T follicular helper cell (primary cell): Measurements from ENCODE around the gene MYH6.

Experiments
- DNase-seq: peaks from one replicate; pipeline ENCODE4 v3.0.0-alpha.2; 2020; ENCODE audit warnings: low read depth

The MYH6 gene

DNA sequence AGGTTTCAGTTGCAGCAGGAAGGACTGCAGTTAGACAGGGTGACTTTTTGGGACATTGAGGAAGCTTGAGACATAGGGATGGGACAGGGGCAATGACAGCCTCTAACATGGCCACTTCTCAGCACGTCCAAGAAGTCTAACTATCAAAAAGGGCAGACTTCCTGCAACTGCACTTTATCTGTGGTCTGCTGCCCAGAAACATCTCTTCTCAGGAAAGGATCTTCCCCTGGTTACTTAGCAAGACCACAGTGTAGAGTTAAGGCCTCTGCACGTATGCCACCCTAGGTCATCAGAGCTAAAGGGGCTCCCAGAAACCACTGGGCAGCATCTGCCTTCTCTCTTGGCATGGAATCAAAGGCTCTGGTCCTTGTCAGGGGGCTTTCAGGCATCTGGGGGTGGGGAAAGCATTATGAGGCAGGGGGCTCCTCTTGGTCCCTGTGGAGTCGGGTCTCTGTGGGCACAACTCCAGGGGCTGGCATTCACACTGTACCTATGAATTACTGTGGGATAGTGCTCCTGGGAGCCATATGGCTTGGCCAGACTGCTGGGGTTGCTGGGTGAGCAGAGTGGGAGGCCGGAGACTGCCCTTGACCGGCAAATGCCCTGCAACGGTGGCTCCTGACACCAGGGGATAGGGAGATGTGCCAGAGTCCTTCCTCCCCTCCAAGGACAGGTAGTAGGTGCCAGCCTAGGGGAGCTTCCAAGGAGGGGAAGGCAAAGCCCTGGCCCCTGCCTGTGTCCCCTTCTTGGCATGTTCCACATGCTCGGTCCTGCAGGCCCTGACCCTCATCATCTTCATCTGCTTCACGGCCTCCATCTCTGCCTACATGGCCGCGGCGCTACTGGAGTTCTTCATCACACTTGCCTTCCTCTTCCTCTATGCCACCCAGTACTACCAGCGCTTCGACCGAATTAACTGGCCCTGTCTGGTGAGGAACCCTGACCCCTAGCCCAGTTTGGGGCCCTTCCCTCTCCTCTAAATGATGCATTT, 30.2 kb downstream of the MYH6 start:
- no peak for DNase-seq

DNA sequence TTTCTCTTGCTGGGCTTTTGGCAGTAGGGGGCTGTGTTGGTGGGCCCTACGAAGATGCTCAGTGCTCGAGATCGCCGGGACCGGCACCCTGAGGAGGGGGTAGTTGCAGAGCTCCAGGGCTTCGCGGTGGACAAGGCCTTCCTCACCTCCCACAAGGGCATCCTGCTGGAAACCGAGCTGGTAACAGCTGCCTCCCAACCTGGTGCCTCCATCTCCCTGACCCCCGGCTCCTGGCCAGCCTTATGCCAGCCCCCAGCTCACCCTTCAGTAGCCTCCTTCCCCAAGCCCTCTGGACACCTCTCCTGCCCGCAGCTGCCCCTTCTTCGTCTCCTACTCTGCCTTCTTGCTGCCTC, 30.9 kb downstream of the MYH6 start:
- DNase-seq: no peak

- no peak for DNase-seq
Observed at GRCh38 chr14:23376482-23377197, 31.4 kb downstream of the MYH6 start, which contains the start of gene CMTM5. Gene CMTM5, plus strand, starts transcription at chr14:23377046. Its CDS starts 206 bp downstream, at chr14:23377252.

DNA sequence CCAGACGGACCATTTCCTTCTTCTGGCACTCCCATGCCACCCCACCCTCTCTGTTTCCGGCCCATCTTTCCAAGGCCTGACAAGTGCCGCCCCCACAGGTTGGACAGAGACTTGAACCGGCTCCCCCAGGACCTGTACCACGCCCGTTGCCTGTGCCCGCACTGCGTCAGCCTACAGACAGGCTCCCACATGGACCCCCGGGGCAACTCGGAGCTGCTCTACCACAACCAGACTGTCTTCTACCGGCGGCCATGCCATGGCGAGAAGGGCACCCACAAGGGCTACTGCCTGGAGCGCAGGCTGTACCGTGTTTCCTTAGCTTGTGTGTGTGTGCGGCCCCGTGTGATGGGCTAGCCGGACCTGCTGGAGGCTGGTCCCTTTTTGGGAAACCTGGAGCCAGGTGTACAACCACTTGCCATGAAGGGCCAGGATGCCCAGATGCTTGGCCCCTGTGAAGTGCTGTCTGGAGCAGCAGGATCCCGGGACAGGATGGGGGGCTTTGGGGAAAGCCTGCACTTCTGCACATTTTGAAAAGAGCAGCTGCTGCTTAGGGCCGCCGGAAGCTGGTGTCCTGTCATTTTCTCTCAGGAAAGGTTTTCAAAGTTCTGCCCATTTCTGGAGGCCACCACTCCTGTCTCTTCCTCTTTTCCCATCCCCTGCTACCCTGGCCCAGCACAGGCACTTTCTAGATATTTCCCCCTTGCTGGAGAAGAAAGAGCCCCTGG, 32.4 kb downstream of the MYH6 start:
- no peak for DNase-seq

DNA sequence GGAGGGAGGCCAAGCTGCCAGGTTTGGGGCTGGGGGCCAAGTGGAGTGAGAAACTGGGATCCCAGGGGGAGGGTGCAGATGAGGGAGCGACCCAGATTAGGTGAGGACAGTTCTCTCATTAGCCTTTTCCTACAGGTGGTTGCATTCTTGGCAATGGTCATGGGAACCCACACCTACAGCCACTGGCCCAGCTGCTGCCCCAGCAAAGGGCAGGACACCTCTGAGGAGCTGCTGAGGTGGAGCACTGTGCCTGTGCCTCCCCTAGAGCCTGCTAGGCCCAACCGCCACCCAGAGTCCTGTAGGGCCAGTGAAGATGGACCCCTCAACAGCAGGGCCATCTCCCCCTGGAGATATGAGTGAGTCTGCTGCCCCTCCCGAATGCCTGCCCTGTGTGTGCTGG, 35.0 kb downstream of the MYH6 start:
- DNase-seq: no peak

GRCh38 chr14:23372509-23372908, 35.6 kb downstream of the MYH6 start, which contains the start of gene IL25:
Gene IL25, plus strand, starts transcription at chr14:23372809.
- DNase-seq: no peak

DNA sequence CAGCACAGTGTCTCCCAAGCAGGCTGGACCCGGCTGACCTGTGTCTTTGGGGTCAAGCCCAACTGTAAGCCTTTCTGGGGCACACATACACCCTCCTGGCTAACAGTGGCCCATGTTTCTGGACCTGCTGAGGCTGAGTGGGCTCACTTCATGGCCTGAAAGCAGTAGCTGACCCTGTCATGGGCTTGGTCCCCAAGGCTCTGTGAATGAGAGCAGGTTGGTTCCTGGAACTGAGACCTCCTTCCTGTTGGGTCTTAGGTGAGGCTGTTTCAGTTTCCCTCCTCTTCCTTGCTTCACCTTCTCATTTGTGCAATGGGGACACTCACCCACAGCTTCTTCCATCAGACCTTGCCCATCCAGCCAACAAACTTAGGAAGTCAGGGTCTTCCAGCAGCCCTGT, 36.2 kb downstream of the MYH6 start:
- DNase-seq: no peak

DNA sequence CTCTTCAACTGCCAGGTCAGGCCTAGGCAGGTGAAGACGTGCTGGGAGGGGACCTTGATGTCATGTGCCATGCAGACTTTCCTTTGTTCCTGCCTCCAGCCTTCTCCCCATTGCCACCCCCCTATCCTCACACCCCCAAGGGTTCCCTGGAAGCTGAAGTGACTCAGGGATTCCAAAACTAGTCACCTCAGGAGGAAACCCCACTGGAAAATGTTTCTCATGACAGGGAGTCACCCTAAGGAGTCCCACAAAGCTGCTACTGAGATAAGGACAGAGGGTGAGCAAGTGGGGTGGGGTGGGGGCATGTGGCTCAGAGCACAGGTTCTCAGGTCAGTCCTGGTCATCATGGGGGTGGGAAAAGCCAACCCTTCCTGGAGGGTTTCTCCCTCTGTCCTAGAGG, 37.9 kb downstream of the MYH6 start:
- DNase-seq: no peak

DNA sequence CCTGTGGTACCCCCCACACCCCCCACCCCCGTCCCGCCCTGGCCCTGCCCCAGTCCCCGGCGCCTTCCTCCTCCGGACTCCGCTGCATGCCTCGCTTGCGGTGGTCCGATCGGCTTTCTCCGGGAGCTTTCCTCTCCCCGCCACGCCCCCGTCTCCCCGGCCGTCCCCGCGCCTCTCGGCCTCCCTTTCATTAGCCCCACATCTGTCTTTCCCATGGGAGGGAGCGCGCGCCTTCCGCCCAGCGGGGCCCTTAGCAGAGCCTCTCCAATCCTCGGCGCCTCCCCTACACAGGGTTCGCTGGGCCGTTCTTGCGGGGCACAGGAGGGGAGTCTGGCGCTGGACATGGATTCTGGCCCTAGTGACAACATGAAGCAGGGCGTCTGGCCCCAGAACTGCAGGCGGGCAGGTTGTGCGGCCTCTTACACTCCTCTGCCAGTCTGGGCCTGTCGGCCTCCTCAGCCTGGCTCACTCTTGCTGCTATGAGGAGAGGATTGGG, 41.6 kb downstream of the MYH6 start:
- no peak for DNase-seq

GRCh38 chr14:23365732-23366425, 42.2 kb downstream of the MYH6 start:
- no peak for DNase-seq

- DNase-seq: no peak
Observed at GRCh38 chr14:23365036-23365731, 42.9 kb downstream of the MYH6 start, which contains the start of gene EFS. Gene EFS, minus strand, starts transcription at chr14:23365172. Its CDS starts 147 bp downstream, at chr14:23365025.

GRCh38 chr14:23364164-23365035, 43.7 kb downstream of the MYH6 start:
- no peak for DNase-seq

DNA sequence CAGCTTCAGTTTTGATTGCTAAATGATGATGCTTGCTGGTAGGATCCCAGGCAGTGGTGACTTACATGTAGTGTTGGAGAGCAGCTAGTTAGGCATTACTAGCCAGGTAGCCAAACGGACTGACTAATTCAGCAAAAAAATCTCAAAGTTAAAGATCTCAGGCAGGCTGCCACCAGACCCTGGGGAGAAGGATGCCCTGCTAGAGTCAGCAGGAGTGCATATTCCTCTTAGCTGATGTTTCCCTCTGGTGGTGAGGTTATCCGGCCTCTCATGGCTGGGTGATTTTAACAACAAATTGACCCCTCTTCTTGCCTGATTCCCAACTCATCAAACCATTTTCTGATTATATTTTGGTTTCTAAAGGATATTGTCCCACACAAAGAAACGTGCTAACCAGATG, 45.9 kb downstream of the MYH6 start:
- no peak for DNase-seq

DNA sequence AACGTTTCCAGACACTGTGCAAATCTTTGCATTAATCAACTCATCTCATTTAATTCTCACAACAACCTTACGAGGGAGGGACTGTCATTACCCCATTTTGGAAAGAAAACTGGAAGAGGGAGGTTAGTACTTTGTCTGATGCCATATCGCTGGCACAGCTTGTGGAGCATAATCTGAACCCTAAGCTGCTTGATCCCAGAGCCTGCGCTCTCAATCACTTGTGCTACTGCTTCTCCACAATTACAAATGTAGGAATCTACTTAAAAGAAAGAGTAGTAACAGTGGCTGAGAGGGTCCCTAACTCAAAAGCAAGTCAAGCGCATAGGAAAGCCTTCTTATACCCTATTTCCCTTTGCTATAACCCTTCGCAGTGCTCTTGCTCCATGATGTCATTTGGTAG, 46.3 kb downstream of the MYH6 start:
- DNase-seq: no peak

GRCh38 chr14:23361320-23361719, 46.8 kb downstream of the MYH6 start:
- no peak for DNase-seq

DNA sequence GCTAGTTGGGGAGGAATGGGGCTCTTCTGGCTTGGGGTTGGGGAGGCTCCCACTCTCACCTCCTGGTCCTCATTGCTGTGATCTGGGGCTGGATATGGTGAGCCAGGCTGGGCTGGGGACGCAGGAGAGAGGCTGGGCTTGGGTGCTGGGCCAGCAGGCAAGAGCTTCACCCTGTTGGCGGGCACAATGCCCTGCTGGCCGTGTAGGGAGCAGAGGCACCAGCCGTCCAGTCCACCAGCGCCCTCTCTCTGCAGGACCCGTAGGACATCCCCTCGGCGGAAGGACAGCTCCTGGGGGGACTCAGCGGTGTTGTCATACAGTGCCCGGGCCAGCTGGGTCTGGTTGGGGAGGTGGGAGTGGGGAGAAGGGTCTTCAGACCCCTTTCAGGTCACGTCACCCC, 47.6 kb downstream of the MYH6 start:
- no peak for DNase-seq

DNA sequence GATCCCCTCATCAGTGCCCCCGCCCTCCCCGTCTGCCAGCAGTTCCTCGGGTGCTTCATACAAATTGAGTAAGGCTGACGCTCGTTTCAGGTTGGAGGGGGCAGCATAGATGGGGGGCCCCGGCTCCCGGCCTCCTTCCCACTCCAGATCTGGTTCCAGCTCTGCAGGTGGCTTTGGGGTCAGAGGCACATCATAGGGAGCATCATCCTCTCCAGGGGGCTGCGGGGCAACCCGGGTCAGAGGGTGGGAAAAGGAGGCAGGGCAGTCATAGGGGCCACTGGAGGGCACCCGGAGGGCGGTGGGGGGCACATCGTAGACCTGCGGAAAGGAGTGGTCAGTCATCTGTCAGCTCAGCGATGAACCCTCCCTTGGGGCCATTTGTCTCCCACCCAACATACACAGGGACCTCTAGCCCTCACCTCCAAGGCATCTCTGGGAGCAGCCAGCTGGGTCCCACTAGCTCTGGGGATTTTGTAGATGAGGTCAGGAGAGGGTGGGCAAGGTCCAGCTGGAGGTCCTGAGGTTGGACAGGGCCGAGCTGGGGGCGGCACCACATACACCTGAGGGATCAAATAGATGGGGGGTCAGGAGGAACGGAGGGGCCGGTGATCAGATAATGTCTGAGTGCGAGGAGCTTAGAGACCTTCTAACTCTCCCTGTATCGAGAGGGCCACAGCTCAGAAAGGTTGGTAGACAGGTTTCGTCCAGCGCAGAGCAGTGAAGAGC, 48.2 kb downstream of the MYH6 start:
- DNase-seq: no peak

GRCh38 chr14:23359167-23359626, 48.9 kb downstream of the MYH6 start:
- no peak for DNase-seq

DNA sequence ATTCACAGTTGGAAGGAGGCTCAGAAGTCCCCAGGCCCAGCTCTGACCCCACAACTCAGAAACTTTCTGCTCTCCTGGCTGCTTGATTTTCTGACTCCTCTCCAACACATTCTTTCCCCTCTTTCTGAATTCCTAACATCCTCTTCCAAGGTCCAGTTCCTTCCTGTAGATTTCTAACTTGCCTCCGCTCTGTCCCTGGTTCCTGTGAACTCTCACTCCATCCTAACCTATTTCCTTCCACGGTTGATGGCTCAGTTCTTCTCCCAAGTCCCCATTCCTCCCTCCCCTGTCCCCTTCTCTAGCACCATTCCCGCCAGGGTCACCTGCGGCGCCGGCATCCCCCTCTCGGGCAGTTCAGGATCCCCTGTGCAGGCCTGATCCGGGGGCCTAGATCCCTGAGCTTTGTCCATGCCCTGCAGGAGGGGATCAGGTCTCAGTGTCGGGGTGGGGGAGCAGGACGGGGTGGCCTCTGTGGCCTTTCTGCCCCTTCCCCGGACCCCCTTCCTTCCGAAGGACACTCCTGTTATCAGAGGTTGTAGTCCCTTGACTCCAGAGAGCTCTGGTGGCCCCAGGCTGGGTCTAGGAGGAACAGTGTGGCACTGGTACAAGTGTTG, 49.4 kb downstream of the MYH6 start:
- DNase-seq: no peak
